ENCODE data around the gene AKIRIN1. TPM values are rescaled to one million over a fixed set of nuclear protein-coding genes. Genes with fewer than 3 reads are reported as not detected.
"Not testable (repeated sequence)": the region's sequence is repeated elsewhere in the genome, so short reads cannot be mapped to it uniquely, and the experiment has no call there.

Gene AKIRIN1
- polyA plus RNA-seq, 4 donors, result 87.6 to 112 (median 101) TPM

DNA sequence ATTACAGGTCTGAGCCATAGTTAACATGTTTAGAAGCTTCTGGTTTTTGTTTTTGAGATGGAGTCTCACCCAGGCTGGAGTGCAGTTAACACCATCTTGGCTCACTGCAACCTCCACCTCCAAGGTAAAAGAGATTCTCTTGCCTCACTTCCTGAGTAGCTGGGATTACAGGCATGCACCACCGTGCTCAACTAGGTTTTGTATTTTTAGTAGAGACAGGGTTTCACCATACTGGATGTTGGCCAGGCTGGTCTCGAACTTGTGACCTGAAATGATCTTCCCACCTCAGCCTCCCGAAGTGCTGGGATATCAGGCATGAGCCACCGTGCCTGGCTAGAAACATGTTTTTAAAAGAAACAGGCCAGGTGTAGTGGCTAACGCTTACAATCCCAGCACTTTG is 45.6 kb downstream of the AKIRIN1 start:
- DNase-seq (ENCODE audit: low read depth in 4 of 4, low spot score in 2 of 4), result no peak

DNA sequence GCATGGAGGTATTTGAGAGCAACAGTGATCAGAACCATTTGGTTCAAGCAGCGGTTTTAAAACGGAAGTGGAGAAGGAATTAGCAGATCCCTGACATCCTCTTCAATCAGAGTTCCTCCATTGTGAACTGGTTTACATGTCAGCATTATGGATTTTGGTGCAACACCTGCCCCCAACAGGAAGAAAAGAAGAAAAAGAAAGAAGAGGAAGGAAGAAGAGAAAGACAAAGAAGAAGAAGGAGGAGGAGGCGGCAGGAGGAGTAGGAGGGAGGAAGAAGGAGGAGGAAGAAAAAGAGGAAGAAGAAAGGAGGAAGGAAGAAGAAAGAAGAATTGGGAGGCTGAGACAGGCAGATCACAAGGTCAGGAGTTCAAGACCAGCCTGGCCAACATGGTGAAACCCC is 52.4 kb downstream of the AKIRIN1 start:
- no peak for DNase-seq (ENCODE audit: low read depth in 4 of 4, low spot score in 2 of 4)

- no peak for DNase-seq (ENCODE audit: low read depth in 4 of 4, low spot score in 2 of 4)
These were observed 53.7 kb downstream of the AKIRIN1 start for GRCh38 chr1:39044762-39045161.

GRCh38 chr1:39045231-39045630 is 54.2 kb downstream of the AKIRIN1 start:
- no peak for DNase-seq (ENCODE audit: low read depth in 4 of 4, low spot score in 2 of 4)

DNA sequence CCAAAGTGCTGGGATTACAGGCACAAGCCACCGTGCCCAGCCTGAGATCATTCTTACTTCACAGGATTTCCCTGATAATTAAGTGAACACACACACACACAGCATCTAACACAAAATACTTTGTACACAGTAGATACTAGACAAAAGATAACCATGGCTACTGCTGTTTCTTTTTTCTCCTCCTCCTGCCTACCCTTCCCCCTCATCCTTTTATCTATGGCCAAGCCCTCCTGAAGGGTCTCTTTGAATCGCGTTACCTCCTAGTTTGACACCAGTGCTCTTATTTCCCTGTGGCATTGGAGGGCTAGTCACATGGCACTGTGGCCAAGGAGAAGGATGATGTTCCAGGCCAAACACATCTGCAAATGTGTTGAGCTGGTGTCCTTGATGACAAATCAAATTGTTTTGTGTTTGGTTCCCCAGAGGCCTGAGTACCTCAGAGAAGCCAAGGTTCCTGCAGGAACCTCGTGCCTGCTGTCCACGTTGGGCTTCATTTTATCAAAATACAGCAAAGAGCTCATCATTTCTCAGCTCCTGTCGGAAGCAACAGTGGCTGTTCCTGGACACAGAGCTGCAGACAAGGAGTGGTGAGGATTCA is 55.6 kb downstream of the AKIRIN1 start:
- DNase-seq (ENCODE audit: low read depth in 4 of 4, low spot score in 2 of 4), result no peak

DNA sequence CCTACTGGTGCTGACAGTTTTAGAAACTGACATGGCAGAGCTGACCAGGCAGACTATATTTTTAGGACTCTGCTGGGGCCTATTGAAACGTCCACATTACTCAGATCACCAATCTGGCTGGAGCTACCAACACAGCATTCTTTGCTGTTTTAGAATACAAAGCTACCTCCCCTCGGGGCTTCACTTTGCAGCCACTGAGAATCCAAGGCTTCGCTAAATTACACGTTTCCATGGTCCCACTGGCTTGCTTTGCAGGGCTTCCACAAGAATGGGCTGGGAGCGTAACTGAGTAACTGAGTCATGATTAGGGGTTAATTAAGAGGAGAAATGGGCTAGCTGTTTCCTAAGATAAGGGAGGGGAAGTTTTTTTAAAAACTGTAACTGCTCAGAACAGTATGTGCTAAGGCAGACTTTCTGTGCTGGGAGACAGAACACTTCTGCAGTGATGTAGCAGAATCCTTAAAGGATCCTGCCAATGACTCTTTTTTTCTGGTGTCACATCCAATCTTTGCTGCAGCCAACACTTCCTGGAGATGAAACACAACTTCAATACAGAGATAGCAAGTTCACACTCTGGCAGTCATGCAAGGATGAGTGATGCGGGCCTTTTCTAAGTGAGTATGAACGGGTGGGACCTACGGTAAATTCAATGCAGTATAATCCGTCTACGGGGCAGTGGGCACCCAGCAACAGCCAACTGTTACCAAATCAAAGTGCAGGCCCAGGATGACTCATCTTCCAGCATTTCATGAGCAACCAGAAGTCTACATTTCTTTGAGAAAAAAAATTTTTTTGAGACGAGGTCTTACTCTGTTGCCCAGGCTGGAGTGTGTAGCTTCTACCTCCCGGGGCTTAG is 56.5 kb downstream of the AKIRIN1 start:
- no peak for DNase-seq (ENCODE audit: low read depth in 4 of 4, low spot score in 2 of 4)

GRCh38 chr1:39048745-39049370 is 57.8 kb downstream of the AKIRIN1 start:
- DNase-seq (ENCODE audit: low read depth in 4 of 4, low spot score in 2 of 4), result no peak

GRCh38 chr1:39050001-39050400 is 58.9 kb downstream of the AKIRIN1 start:
- DNase-seq (ENCODE audit: low read depth in 4 of 4, low spot score in 2 of 4), result no peak

- not testable (repeated sequence) for DNase-seq (ENCODE audit: low read depth in 4 of 4, low spot score in 2 of 4)
These were observed 60.2 kb downstream of the AKIRIN1 start for GRCh38 chr1:39051193-39051850.

DNA sequence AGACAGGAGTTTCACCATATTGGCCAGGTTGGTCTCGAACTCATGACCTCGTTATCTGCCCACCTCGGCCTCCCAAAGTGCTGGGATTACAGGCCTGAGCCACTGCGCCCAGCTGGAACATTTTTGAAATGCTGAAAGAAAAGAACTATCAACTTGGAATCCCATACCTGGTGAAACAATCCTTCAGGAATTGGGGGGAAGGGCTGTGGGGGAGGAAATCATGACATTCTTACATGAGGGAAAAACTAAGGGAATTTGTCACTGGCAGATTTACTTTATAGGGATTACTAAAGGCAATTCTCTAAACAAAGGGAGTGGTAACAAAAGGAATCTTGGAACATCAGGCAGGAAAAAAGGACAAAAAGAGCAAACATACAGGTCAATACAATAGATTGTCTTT is 60.9 kb downstream of the AKIRIN1 start:
- no peak for DNase-seq (ENCODE audit: low read depth in 4 of 4, low spot score in 2 of 4)

- not testable (repeated sequence) for DNase-seq (ENCODE audit: low read depth in 4 of 4, low spot score in 2 of 4)
These were observed 64.2 kb downstream of the AKIRIN1 start for GRCh38 chr1:39055213-39055710.

Other genes starting within 250 kb of the AKIRIN1 start
- 10 to 100 TPM; 31.1 to 36.9 (median 32.7) TPM for gene RRAGC, start 131.5 kb upstream of the AKIRIN1 start, polyA plus RNA-seq (ENCODE audit: insufficient read length in 4 of 4)
- 10 to 100 TPM; 26.8 to 42.2 (median 34.7) TPM for gene MYCBP, start 117.9 kb upstream of the AKIRIN1 start, polyA plus RNA-seq (ENCODE audit: insufficient read length in 4 of 4)
- gene GJA9, start 109.7 kb upstream of the AKIRIN1 start, polyA plus RNA-seq (ENCODE audit: insufficient read length in 4 of 4), result under 1 TPM; 0.18 to 0.74 (median 0.38) TPM
- 1 to 10 TPM in 2 of 4 donors, under 1 TPM in 2; 0.89 to 2.4 (median 1.3) TPM for gene RHBDL2, start 49.4 kb upstream of the AKIRIN1 start, polyA plus RNA-seq (ENCODE audit: insufficient read length in 4 of 4)
- gene NDUFS5, start 35.1 kb downstream of the AKIRIN1 start, polyA plus RNA-seq (ENCODE audit: insufficient read length in 4 of 4), result 100 to 1,000 TPM; 242 to 337 (median 312) TPM
- 100 to 1,000 TPM; 181 to 293 (median 259) TPM for gene MACF1, start 213.4 kb downstream of the AKIRIN1 start, polyA plus RNA-seq (ENCODE audit: insufficient read length in 4 of 4)